Stimulated activated CD4-positive, alpha-beta T cell treated with anti-CD3 and anti-CD28 coated beads, Interleukin-4, amount 100 ng/mL, for 4 hours (primary cell): ENCODE data around the gene EXOSC10.
"Not testable (repeated sequence)": the region's sequence is repeated elsewhere in the genome, so short reads cannot be mapped to it uniquely, and the experiment has no call there.

ENCODE experiments used
- DNase-seq, 2 experiments: peaks; one replicate each; pipeline ENCODE4 v3.0.0-alpha.2; 2020

Gene EXOSC10

GRCh38 chr1:11041048-11041447 is 58.6 kb downstream of the EXOSC10 start:
- DNase-seq: no peak

- not testable (repeated sequence) for DNase-seq
Measured at GRCh38 chr1:11040105-11040429, 59.6 kb downstream of the EXOSC10 start.

- DNase-seq: no peak
Measured at GRCh38 chr1:11039351-11040104, 60.1 kb downstream of the EXOSC10 start.

GRCh38 chr1:11037740-11038182 is 61.9 kb downstream of the EXOSC10 start:
- DNase-seq: peak; percentile 81 to 88

- DNase-seq: not testable (repeated sequence)
Measured at GRCh38 chr1:11037019-11037739, 62.5 kb downstream of the EXOSC10 start.

GRCh38 chr1:11031624-11032262 is 67.9 kb downstream of the EXOSC10 start:
- no peak for DNase-seq

GRCh38 chr1:11030865-11031264 is 68.8 kb downstream of the EXOSC10 start:
- no peak for DNase-seq

- no peak for DNase-seq
Measured at GRCh38 chr1:11028018-11028417, 71.7 kb downstream of the EXOSC10 start.

- DNase-seq: no peak
Measured at GRCh38 chr1:11027316-11027715, 72.4 kb downstream of the EXOSC10 start.

- DNase-seq: no peak
Measured at GRCh38 chr1:11026903-11027302, 72.8 kb downstream of the EXOSC10 start.

GRCh38 chr1:11026052-11026451 is 73.6 kb downstream of the EXOSC10 start:
- no peak for DNase-seq

- no peak for DNase-seq
Measured at GRCh38 chr1:11025618-11026017, 74.1 kb downstream of the EXOSC10 start.

GRCh38 chr1:11024874-11025203 is 74.8 kb downstream of the EXOSC10 start:
- no peak for DNase-seq

GRCh38 chr1:11024154-11024873 is 75.4 kb downstream of the EXOSC10 start:
- DNase-seq: no peak

- DNase-seq: no peak
Measured at GRCh38 chr1:11023201-11023600, 76.5 kb downstream of the EXOSC10 start.

- no peak for DNase-seq
Measured at GRCh38 chr1:11019971-11020370, 79.7 kb downstream of the EXOSC10 start.

GRCh38 chr1:11019358-11019757 is 80.3 kb downstream of the EXOSC10 start:
- not testable (repeated sequence) for DNase-seq
